T47D (cell line): ENCODE measurements around the gene THSD7B.

Experiments used
- DNase-seq, 2 experiments: peaks; one replicate each; pipeline versions ENCODE4 v3.0.0 to v3.0.0-alpha.2; 2011 to 2012; ENCODE audit warnings: low read depth in 1 of 2, low spot score in 1 of 2
- JUND ChIP-seq: IDR thresholded peaks from 2 replicates; pipeline ENCODE4 v1.6.1; 2012; ENCODE audit warnings: low read depth
- in situ Hi-C: cut with HindIII; loops from 2 replicates; pipeline ENCODE4 v1.10.0; 2016; ENCODE audit warnings: low sequenced_read_pairs, low pct_unique_long_range_greater_than_20kb

Gene THSD7B

GRCh38 chr2:137107904-137108303 is 342.6 kb downstream of the THSD7B start:
- in situ Hi-C loops = no loop called here
- no peak for TF ChIP-seq JUND
- no peak for DNase-seq

DNA sequence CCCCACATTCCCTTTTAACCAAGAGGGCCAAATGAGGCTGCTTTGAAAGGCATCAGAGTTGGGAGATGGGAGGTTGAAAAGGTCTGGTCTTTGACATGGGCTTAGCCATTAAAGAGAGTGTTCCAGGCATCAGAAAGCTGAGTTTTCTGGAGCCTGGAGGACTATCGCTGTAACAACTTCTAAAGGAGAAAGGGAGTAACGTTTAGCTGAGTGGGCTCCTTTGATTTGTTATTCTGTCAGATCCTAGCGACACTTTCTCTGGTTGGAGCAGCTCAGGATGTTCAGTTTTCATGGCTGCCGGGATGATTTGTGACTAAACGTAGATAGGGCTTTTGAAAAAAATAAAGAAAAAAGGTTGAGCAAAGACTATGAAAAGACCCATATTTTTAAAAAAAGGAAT is 346.6 kb downstream of the THSD7B start:
- no peak for DNase-seq
- in situ Hi-C loops = no loop called here
- TF ChIP-seq JUND = no peak

GRCh38 chr2:137115081-137115794 is 349.9 kb downstream of the THSD7B start:
- in situ Hi-C loops = no loop called here
- no peak for TF ChIP-seq JUND
- DNase-seq = no peak

DNA sequence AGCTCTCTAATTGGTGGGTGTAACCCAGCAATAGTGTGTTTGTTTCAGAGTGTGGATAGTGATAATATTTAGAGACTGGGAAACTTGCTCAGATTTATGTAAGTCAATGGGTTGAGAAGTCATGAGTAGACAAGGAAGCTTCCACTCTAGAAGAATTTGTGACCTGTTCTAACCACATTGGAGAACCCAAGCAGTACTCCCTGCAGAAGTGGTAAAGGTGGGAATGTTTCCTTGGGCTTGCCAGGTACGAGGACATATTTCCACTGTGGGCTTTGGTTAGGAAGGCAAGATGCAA is 350.4 kb downstream of the THSD7B start:
- in situ Hi-C loops = no loop called here
- DNase-seq = no peak
- TF ChIP-seq JUND = no peak

- no peak for DNase-seq
- in situ Hi-C loops = no loop called here
- TF ChIP-seq JUND = no peak
These were observed 352.0 kb downstream of the THSD7B start for GRCh38 chr2:137117385-137117784.

GRCh38 chr2:137118140-137118539 is 352.8 kb downstream of the THSD7B start:
- no peak for TF ChIP-seq JUND
- in situ Hi-C loops = no loop called here

GRCh38 chr2:137123226-137123625 is 357.9 kb downstream of the THSD7B start:
- DNase-seq = no peak
- no peak for TF ChIP-seq JUND
- in situ Hi-C loops = no loop called here

More at GRCh38 chr2:137118140-137118539, 352.8 kb downstream of the THSD7B start:
- DNase-seq = no peak

DNA sequence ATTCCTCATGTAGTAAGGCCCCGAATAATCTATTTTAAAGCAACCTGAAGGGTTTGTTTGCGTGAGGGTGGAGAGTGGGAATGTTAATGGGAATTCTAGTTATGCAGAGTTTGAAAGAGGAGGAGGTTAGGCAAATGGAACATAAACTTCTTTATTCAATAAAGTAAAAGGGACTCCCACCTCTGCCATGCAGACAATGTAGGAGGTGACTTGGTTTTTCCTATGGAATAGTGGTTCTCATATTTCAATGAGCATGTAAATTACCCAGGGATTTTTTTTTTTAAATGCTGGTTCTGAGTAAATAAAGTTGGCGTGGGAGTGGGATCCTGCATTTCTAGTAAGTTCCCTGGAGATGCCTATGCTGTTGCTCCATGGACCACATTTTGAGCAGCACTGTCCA is 367.9 kb downstream of the THSD7B start:
- no peak for TF ChIP-seq JUND
- DNase-seq = no peak

DNA sequence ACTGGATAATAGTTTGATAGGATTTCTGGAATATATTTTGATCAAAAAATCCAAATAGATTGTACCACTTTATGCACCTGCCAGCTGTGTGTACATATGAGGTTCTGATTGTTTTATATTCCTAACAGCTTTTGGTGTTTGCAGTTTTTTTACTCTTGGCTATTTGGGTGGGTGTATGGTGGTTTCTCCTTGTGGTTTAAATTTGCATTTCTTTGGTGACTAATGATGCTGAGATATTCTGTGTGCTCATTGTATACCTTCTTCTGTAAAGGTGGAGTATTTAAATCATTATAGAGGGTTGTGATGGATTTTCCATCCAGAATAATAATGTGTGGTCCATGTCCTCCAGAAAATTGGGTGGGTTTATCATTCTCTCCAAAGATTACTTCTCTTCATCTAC is 372.9 kb downstream of the THSD7B start:
- in situ Hi-C loops = no loop called here
- DNase-seq = no peak
- no peak for TF ChIP-seq JUND

More for the DNA sequence above, 367.9 kb downstream of the THSD7B start:
- in situ Hi-C loops = no loop called here

- in situ Hi-C loops = no loop called here
- DNase-seq = no peak
- TF ChIP-seq JUND = no peak
These were observed 386.4 kb downstream of the THSD7B start for GRCh38 chr2:137151731-137152130.

DNA sequence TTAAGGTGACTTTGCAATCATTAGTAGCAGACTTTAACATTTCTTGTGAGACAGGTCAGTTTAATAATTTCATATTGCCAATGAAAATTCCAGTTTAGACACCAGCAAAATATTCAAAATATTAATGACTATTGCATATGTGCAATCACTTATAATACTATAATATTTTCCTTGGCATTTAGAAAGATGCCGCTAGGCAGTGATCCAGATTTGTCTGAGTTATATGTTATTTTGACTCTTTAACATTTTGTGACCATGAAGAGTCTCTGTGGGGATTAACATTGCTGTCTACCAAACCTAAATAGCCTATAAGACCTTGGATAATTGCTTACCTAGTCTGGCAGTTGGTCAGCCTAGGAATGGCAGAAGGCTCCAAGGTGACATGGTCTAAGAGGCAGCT is 389.6 kb downstream of the THSD7B start:
- TF ChIP-seq JUND = no peak
- no peak for DNase-seq
- in situ Hi-C loops = no loop called here

DNA sequence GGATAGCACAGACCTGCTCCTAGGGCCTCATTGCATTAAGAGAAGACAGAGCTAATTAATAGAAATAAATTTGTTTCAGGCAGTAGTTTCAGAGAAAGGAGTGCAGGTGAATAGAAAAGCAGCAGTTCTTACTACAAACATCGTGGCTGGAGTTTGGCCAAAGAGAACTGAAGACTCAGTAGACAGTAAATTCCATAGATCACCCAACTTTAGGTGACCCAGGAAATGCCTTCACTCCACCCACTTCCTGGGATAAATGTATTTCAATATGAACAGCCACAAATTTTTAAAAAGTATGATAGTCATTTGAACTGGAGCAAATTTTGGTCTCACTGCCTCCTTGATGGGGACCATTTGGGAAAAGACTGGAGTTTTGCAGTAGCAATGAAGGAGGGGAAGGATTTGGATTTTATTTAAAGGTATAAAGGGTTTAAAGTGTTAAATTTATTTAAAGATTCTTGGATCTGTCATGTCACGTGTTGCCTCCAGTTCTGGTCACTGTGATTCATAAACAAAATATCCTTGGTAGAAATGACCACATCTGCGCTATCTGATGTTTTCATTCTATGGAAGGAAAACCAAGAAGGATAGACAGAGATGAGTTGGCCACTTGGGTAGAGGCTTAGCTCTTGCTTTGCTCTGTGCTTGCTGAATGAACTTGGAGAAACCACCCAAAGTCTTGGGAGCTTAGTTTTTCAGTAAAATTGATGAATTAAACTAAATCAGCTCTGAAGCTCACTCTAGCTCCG is 390.2 kb downstream of the THSD7B start:
- no peak for DNase-seq
- no peak for TF ChIP-seq JUND
- in situ Hi-C loops = no loop called here

DNA sequence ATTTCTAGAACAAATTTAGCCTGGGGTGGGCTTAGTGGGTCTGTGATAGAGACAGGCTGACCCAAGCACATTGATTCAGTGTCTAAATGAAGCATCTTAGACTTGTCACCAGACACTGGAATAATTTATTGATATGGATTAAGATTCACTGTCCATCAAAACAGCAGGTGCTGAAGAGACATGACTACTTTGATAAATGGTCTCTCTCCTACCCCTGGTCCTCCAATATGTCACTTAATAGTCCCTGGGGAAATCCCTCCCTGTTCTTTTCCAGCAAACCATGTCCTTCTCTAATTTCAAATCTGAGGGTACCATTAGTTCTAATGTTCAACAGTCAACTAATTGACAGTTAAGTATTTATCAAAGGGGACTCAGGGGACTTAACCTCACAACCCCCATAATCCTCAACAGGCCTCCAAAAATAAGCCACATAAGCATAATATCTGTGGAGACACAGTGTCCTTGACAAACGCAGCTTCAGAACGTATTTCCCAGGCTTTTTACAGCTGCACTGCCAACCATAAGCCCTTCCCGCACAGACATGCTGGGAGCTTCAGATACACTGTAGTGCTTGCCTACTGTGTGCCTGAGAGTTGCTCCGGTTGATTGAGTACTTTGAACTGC is 391.0 kb downstream of the THSD7B start:
- in situ Hi-C loops = no loop called here
- no peak for DNase-seq

More for the DNA sequence above, 391.0 kb downstream of the THSD7B start:
- TF ChIP-seq JUND = no peak
